ENCODE results near the gene PITX1.

Gene PITX1

GRCh38 chr5:135061001-135061400, 27.0 kb upstream of the PITX1 start:
- DNase-seq, result no peak

GRCh38 chr5:135060021-135060420, 26.0 kb upstream of the PITX1 start:
- no peak for DNase-seq

- DNase-seq, result no peak
Measured at GRCh38 chr5:135059000-135059923, 25.2 kb upstream of the PITX1 start.

GRCh38 chr5:135058331-135058732, 24.3 kb upstream of the PITX1 start:
- DNase-seq, result no peak

- DNase-seq, result no peak
Measured at GRCh38 chr5:135057233-135057632, 23.2 kb upstream of the PITX1 start.

GRCh38 chr5:135056316-135057030, 22.4 kb upstream of the PITX1 start:
- DNase-seq, result no peak

- DNase-seq, result no peak
Measured at GRCh38 chr5:135055396-135055795, 21.4 kb upstream of the PITX1 start.

GRCh38 chr5:135054546-135054945, 20.5 kb upstream of the PITX1 start:
- no peak for DNase-seq

- DNase-seq, result peak; percentile 25
Measured at GRCh38 chr5:135053989-135054388, 20.0 kb upstream of the PITX1 start.

- DNase-seq, result no peak
Measured at GRCh38 chr5:135053278-135053677, 19.2 kb upstream of the PITX1 start.

GRCh38 chr5:135052511-135053145, 18.6 kb upstream of the PITX1 start:
- DNase-seq, result no peak

GRCh38 chr5:135051872-135052271, 17.8 kb upstream of the PITX1 start:
- no peak for DNase-seq

GRCh38 chr5:135051399-135051798, 17.4 kb upstream of the PITX1 start:
- no peak for DNase-seq

GRCh38 chr5:135050244-135050767, 16.3 kb upstream of the PITX1 start:
- DNase-seq, result no peak

- DNase-seq, result no peak
Measured at GRCh38 chr5:135048930-135049329, 14.9 kb upstream of the PITX1 start.

- DNase-seq, result no peak
Measured at GRCh38 chr5:135048286-135048685, 14.3 kb upstream of the PITX1 start.

GRCh38 chr5:135047347-135047695, 13.3 kb upstream of the PITX1 start:
- DNase-seq, result no peak

- no peak for DNase-seq
Measured at GRCh38 chr5:135046661-135047346, 12.8 kb upstream of the PITX1 start.

- DNase-seq, result no peak
Measured at GRCh38 chr5:135045488-135045887, 11.5 kb upstream of the PITX1 start.

GRCh38 chr5:135042595-135042994, 8.6 kb upstream of the PITX1 start:
- DNase-seq, result no peak

GRCh38 chr5:135041726-135042125, 7.7 kb upstream of the PITX1 start:
- DNase-seq, result no peak

- no peak for DNase-seq
Measured at GRCh38 chr5:135041145-135041587, 7.1 kb upstream of the PITX1 start.
